GM19099 (cell line): Measurements from ENCODE around the gene CASP2.

ENCODE experiments used
- POLR2A ChIP-seq: IDR thresholded peaks from 3 replicates; pipeline ENCODE4 v1.6.1; 2011; ENCODE audit warnings: low read depth; ENCODE audit not compliant: insufficient read length; ENCODE audit errors: extremely low read depth

The CASP2 gene

DNA sequence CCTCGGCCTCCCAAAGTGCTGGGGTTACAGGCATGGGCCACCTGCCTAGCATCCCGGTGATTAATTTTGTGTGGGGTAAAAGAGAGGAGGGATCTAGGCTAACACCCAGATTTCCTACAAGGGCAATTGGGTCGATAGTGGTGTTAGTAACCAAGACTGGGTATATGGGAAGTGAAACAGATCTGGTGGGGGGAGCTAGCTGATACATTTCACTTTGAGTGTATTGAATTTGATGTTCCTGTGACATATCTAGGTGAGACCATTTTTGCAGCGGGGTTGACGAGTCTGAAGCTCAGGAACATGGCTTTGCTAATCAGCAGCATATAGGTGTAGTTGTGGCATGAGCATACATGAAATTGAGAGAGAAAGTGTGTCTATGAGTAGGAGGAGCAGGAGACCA, 39.8 kb downstream of the CASP2 start:
- TF ChIP-seq POLR2A = no peak

DNA sequence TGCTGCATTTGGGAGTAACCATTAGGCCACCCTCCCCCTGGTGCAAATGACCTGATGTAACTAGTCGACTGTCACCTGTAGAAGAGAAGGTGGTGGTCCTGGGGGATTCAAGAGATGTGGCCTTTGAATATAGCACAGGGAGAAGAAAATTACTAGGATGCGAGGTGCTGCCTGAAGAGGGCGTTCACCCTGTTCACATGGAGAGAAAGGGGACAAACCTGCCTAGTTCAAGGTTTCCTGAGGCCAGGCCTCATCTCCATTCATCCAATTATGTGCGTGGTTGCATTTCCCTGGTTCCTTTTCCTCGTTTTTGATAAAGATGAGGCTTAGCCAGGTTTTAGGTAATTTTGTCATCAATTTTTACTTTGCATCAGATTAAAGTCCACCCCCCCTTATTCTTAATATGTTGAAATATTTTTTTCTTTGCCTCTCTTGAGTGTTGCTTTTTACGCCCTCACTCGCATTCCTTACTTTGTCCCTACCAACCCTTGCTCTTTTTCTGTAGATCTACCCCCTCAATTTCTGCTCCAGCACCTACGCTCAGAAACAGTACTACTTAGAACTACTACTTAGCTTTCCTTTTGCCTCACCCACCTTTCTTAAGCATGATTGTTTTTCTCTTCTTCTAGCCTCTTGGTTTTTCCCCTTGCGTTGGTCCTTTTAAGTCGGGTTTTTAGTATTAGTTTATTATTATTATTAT, 41.5 kb downstream of the CASP2 start:
- no peak for TF ChIP-seq POLR2A

DNA sequence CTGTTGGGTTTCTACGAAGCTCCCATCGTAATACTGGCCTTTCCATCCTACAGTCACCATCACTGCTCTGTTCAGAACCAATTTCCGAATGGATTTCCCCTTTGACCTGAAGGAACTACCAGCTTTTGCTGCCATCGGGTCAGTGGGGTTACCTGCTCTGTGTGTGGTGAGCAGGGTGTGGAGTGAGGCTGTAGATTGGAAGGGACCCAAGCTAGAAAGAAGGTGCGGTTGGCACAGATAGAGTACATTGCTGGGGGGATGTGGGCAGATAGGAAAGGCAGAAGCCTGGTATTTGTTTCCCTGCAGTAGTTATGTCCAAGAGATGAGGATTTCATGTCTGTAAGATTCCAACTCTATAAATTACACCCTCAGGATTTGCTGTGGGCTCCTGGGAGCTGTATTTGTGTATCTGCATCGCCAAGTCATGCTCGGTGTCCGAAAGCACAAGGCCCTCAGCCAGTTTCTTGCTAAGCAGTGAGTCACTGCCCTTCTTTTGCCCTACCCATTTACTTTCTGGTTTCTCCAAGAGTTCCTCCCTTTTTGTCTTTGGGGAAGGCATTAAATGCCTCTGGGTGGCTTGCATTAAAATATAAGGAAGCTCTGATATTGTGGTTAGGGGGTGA, 43.1 kb downstream of the CASP2 start:
- no peak for TF ChIP-seq POLR2A

DNA sequence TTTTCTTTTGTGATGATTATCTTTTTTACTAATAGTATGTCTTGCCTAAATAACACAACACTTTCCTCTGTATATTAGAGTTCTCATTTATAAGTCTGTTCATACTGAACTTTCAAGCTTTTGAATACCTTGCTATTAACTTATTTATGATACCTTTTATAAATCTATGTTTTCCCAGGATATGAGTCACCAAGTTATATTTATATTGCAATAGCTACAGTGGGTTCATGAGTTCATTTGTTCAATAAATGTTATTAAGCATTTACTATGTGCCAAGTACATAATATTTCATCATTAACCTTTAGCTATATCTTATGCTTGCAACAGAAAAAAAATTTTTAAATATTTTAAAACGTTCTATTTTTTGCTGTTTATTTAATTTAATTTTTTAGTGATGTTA, 46.1 kb downstream of the CASP2 start:
- no peak for TF ChIP-seq POLR2A

DNA sequence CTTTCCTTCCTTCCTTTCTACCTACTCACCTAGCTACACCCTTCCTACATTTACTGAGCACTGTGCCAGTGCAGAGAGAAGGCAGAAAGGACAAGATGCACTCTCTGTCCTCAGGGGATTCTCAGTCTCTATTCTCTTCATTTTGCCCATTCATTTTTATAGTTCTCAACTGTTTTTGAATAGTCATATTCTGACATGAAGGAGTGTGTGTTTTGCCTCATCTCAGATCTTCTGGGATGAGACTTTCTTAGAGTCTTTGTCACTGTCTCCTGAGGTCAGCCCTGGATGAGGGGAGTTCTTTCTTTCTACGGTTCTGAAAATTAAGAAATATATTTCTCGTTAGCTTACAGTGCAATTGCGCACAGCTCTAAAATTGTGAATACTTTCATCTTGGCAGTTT, 49.1 kb downstream of the CASP2 start:
- no peak for TF ChIP-seq POLR2A

DNA sequence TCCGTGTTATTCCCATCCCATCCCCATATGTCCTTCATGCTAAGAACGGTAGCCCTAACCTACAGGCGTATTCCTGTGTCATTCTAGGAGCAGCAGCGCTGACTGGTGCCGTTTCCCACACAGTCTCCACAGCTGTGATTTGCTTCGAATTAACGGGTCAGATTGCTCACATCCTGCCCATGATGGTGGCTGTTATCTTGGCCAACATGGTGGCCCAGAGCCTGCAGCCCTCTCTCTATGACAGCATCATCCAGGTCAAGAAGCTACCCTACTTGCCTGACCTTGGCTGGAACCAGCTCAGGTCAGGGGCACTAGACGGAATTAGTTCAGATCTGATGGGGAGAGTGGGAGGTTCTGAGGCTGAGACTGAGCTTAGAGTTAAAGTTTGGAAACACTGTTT, 53.7 kb downstream of the CASP2 start:
- TF ChIP-seq POLR2A = no peak

DNA sequence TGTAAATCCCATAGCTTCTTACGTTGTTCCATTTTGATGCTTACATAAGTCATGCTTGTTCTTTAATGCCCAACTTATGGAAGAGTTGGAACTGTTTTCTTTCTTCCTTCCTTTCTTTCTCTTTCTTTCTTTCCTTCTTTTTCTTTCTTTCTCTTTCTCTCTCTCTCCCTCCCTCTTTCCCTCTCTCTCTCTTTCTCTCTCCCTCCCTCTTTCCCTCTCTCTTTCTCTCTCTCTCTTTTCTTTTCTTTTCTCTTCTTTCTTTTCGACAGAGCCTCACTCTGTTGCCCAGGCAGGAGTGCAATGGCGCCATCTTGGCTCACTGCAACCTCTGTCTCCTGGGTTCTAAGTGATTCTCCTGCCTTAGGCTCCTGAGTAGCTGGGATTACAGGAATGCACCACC, 55.4 kb downstream of the CASP2 start:
- TF ChIP-seq POLR2A = no peak

DNA sequence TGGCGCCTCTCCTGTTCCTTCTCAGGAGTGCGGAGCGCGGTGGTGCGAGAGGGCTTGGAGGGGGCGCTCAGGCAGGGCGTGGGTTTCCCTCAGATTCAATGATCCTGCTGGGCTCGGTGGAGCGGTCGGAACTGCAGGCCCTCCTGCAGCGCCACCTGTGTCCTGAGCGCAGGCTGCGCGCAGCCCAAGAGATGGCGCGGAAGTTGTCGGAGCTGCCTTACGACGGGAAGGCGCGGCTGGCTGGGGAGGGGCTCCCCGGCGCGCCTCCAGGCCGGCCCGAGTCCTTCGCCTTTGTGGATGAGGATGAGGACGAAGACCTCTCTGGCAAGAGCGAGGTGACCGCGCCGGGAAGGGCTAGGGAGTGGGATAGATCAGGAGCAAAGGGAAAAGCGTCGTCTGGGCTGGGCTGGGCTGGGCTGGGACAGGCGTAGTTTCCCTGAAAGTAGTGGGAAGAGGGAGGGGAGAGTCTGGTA, 57.3 kb downstream of the CASP2 start:
- no peak for TF ChIP-seq POLR2A

DNA sequence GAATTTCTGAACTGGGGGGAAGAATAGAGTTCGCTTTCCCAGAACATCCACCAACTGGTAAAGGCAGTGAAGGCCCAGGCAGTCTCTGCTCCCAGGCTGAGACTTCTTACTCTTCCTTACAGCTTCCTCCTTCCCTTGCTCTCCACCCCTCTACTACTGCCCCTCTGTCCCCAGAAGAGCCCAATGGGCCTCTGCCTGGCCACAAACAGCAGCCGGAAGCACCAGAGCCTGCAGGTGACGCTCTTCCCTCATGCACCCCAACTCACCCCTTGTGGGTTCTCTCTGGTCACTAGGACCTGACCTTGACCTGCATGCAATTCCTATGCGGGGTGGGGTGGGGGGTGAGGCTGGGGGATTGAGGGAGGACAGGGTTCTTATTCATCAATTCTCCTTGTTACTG, 57.9 kb downstream of the CASP2 start:
- no peak for TF ChIP-seq POLR2A

DNA sequence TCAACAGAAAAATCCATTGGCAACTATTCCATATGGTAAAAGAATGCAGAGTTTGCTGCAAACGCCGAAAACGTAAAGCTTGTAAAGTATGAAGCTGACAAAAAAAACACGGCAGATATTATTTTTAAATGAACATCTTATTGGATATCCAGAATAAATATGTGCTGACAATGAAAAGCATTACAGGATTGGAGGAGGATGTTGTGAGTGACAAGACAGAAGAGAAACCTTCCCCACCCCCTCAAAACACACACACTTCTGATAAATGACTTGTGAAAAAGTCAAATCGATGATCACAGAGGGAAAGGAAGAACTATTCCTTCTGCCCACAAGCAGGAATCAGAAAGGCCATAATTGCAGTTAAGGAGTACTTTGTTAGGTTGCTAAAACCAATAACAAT, 59.8 kb downstream of the CASP2 start:
- no peak for TF ChIP-seq POLR2A

DNA sequence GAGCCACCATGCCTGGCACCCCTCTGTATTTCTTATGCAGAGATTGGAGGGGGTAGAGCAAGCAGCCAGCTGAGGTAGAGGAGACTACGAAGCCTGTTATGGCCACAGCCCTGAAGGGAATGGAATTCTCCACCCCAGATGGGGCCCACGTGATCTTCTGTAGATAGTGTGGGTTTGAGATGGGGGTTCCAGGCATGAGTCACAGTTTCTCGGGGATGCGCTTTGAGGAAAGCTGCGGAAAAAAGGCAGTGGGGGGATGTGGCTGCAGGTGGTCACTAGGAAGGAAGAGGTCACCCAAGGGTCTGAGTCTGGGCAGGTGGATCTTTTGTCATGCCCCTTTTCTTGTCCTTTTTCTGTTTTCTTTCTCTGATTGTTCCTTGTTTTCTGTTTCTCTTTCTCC, 62.9 kb downstream of the CASP2 start:
- no peak for TF ChIP-seq POLR2A

DNA sequence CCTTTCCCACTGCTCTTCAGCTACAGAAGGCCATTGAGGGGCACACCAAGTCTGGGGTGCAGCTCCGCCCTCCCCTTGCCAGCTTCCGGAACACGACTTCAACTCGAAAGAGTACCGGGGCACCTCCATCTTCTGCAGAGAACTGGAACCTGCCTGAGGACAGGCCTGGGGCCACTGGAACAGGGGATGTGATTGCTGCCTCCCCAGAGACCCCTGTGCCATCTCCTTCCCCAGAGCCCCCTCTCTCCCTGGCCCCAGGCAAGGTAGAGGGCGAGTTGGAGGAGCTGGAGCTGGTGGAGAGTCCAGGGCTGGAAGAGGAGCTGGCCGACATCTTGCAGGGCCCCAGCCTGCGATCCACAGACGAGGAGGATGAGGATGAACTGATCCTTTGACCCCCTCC, 63.4 kb downstream of the CASP2 start:
- no peak for TF ChIP-seq POLR2A

DNA sequence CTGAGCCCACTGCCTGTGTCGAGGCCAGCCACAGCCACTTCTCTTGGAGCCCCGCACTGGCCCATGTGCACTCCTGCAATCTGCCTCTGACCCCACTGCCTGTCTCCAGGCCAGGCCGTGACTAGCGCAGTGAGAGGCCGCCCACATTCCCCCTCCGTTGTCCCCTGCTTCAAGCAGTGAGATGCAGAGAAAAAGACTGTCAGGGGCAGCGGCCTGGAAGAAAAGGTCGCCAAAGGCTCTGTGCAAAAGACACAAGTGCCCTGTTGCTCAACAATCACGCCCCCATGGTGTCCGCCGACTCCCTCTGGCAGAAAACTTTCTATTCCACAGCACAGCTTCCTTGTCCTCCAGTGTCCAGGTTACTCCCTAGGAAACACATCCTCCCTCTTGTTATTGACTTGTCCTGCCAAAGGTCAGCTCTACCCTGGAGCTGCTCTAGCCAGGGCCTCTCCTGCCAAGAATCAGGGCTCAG, 64.4 kb downstream of the CASP2 start:
- no peak for TF ChIP-seq POLR2A

DNA sequence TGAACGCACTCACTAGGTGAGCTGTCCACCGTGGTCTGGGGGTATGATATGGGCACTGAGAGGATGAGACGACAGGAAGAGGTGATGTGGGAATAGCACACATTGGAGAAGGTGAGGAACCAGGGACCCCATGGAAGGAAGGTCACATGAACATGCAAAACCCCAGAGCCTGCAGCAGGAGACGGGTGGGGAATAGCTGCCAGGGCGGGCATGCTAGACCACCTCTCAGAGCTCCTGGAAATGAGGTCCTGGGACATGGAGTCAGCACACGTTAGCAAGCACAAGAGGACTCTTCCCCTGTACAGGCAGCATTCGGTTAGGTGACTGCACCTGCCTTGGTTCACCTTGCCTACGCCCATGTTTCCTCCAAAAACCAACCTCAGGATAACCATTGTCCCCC, 66.2 kb downstream of the CASP2 start:
- no peak for TF ChIP-seq POLR2A

DNA sequence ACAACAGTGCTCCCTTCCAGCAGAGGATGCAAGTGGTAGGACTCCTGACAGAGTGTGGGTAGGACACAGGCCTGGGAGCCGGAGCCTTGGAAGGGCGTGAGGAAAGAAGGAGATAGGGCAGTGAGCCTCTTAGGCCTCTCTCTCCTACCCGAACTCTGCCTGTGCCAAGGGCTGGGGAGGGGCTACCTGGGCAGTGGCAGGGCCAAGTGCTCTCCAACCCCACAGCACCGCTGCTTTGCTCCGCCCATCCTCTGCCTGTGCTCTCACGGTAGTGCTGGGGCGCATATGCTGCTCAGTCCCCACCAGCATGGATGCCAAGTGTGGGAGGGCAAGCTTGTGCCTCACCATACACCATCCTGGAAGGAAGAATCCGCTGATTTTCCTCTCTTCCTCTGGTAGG, 66.8 kb downstream of the CASP2 start:
- TF ChIP-seq POLR2A = no peak

DNA sequence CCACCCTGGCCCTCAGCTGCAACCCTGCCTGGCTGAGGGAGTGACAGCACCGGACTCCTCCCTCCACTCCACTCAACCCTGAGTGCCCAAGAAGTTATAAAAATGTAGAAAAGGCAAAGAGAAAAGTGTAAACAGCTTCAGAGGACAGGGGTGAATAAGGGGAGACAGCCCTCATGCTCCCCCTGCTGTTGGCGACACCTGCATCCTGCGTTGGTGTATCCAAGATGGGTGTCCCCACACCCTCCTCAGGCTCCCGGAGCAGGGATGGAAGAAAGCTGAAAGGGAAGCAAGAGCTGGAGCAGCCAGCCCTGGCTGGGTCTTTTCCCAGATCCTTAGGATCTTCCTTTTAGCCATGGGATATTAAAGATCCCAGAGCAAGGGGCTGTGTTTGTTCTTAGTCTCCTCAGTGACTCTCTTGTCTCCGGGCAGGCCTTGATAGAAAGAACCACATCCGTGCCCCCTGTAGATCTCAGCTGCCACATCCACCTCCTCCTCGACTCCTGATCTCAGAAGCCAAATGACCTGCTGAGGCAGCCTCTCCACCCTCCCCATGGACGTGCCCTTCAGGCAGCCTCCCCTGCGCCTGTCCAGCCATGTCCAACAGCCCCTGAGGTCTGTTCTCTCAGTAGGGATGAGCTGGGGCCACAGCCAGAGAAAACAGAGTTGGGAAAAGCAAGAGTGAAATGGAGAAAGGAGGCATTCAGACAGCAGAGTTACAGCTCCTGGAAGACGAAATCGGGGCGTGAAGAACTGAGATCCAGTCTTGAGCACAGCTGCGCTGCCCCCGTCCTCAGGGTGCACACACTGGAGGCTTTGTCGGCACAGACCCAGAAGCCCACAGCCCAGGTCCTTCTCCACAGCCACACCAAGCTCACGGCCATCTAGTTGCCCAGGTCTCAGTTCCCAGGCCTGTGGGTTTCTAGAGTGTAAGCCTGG, 67.6 kb downstream of the CASP2 start:
- no peak for TF ChIP-seq POLR2A

DNA sequence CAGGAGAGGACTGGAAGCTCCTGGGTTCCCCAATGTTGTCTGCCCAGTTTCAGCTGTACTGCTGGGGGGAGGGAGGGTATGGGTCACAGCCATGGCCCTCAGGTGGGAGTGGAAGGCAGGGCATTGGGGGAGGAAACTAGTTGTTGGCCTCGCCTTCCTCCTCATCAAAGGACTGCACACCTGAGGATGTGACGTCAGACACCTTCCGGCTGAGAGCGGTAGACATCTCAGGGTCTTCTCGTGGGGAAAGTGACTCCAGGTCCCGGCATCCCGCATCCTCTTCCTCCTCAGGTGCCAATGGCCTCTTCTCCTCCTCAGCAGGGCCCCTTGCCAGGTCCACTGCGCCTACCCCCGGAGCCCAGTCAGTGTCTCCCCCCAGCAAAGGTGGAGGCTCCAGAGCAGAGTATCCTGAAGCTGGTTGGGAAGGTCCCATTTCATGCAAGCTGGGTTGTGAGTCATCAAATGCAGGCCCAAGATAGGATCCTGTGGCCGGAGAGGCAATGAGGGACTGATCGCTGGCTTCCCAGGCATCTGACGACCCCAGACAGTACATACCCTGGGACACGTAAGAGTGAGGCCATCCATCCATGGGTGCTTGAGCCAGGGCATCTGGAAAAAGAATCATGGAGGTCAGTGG, 68.4 kb downstream of the CASP2 start:
- no peak for TF ChIP-seq POLR2A
